Measurements from ENCODE around the gene RTP2. TPM values are rescaled to one million over a fixed set of nuclear protein-coding genes. Genes with fewer than 3 reads are reported as not detected.
A peak's percentile ranks its signal among the peaks of the same experiment; 100 is the strongest.

The RTP2 gene
- total RNA-seq, 1 donor from 2014 or later: not detected

- no peak for DNase-seq (ENCODE audit: low spot score in 2 of 2)
- TF ChIP-seq, protein P1, sequence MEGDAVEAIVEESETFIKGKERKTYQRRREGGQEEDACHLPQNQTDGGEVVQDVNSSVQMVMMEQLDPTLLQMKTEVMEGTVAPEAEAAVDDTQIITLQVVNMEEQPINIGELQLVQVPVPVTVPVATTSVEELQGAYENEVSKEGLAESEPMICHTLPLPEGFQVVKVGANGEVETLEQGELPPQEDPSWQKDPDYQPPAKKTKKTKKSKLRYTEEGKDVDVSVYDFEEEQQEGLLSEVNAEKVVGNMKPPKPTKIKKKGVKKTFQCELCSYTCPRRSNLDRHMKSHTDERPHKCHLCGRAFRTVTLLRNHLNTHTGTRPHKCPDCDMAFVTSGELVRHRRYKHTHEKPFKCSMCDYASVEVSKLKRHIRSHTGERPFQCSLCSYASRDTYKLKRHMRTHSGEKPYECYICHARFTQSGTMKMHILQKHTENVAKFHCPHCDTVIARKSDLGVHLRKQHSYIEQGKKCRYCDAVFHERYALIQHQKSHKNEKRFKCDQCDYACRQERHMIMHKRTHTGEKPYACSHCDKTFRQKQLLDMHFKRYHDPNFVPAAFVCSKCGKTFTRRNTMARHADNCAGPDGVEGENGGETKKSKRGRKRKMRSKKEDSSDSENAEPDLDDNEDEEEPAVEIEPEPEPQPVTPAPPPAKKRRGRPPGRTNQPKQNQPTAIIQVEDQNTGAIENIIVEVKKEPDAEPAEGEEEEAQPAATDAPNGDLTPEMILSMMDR (IDR thresholded peaks at IDR 0.05): peak; percentile 55 to 63 (median 56)
- Histone ChIP-seq H3K27ac (no peak overlapping the region), H3K9me3 (no peaks in the 10 kb centered on the region), H3K27me3 (no peaks in the 10 kb centered on the region), H3K4me1 (no peaks in the 10 kb centered on the region), H3K4me3 (no peak overlapping the region), H3K36me3 (no peaks in the 10 kb centered on the region)
- intact Hi-C loops (cut with DNase I): loop anchor here (1.0 kb wide), 2 partner anchors 359 to 458 kb away; no protein-coding TSS in a partner anchor
Measured at GRCh38 chr3:187678726-187679268, 23.6 kb downstream of the RTP2 start.

DNA sequence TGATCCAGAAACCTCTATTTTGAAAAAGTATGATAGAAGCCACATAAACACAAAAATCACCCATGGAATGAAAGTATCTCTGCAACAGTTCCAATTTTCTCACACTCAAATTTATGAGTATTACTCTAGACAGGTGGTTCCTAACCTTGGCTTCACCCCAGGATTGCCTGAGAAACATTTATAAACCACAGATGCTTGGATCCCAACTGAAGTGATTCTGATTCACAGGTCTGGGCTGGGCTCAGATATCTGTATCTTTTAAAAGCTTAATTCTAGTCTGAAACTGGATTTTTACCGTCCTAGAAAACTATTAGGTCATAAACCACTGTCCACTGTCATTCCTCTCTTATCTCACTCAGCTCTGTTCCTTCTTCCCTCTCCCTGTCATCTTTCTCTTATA lies 24.8 kb downstream of the RTP2 start:
- no peaks in the 10 kb centered on the region for H3K9me3 ChIP-seq
- no peaks in the 10 kb centered on the region for H3K27me3 ChIP-seq
- H3K36me3 ChIP-seq: no peaks in the 10 kb centered on the region
- no peak overlapping the region for H3K4me3 ChIP-seq
- TF ChIP-seq, protein P1 (IDR thresholded peaks at IDR 0.05): no peak
- no peak for DNase-seq (ENCODE audit: low spot score in 2 of 2)
- intact Hi-C loops (cut with DNase I): no loop called here
- H3K27ac ChIP-seq: no peak overlapping the region
- H3K4me1 ChIP-seq: no peaks in the 10 kb centered on the region

- Histone ChIP-seq H3K36me3 (no peaks in the 10 kb centered on the region), H3K27ac (no peak overlapping the region), H3K4me3 (no peak overlapping the region), H3K9me3 (no peaks in the 10 kb centered on the region), H3K4me1 (no peaks in the 10 kb centered on the region), H3K27me3 (no peaks in the 10 kb centered on the region)
- no peak for DNase-seq (ENCODE audit: low spot score in 2 of 2)
- TF ChIP-seq, protein P1 (IDR thresholded peaks at IDR 0.05): no peak
- intact Hi-C loops (cut with DNase I): no loop called here
Measured at GRCh38 chr3:187673012-187673411, 29.3 kb downstream of the RTP2 start.

- intact Hi-C loops (cut with DNase I): no loop called here
- TF ChIP-seq, protein P1 (IDR thresholded peaks at IDR 0.05): no peak
- Histone ChIP-seq H3K4me3 (no peak within 1 kb of the TSS), H3K9me3 (no peaks in the 10 kb centered on the region), H3K27me3 (no peaks in the 10 kb centered on the region), H3K27ac (no peak within 1 kb of the TSS), H3K4me1 (no peaks in the 10 kb centered on the region), H3K36me3 (no peaks in the 10 kb centered on the region)
- no peak for DNase-seq (ENCODE audit: low spot score in 2 of 2)
Measured at GRCh38 chr3:187669675-187670504, 32.5 kb downstream of the RTP2 start, which contains the start of gene SST. SST (minus strand) TSS chr3:187670394; CDS start chr3:187670291, 103 bp downstream.

DNA sequence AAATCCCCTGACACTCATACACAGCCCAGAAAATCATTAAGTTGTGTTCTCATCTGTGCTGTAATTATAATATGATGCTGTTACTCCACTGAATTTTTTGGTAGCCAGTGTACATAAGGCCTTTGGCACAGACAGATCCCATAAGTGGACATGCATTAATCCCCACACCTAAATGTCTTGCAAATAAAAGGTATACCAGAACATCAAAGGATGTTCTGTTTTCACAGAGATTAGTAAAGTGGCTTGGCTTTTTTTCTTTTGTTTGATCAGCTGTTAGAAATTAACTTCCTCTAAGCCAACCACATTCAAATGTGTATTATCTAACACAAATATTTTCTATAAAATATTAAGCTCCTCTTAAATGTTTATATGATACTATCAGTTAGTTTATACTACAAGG lies 34.8 kb downstream of the RTP2 start:
- DNase-seq (ENCODE audit: low spot score in 2 of 2): no peak
- Histone ChIP-seq H3K9me3 (no peaks in the 10 kb centered on the region), H3K27ac (no peak overlapping the region), H3K4me1 (no peaks in the 10 kb centered on the region), H3K27me3 (no peaks in the 10 kb centered on the region), H3K36me3 (no peaks in the 10 kb centered on the region), H3K4me3 (no peak overlapping the region)
- intact Hi-C loops (cut with DNase I): no loop called here
- TF ChIP-seq, protein P1 (IDR thresholded peaks at IDR 0.05): no peak
